ENCODE data around the gene CTCFL. TPM values are rescaled to one million over a fixed set of nuclear protein-coding genes. Genes with fewer than 3 reads are reported as not detected.

Gene CTCFL
- total and polyA plus RNA-seq, 2 donors = not detected

GRCh38 chr20:57555457-57556184, 30.7 kb upstream of the CTCFL start:
- WGBS = 55% methylated on average over 11 of the region's 11 CpGs
- no peak for DNase-seq (ENCODE audit: extremely low spot score)
- H3K27ac ChIP-seq (ENCODE audit: low read depth) = no peak overlapping the region
- H3K36me3 ChIP-seq (ENCODE audit: insufficient read depth) = no peaks in the 10 kb centered on the region
- H3K4me1 ChIP-seq (ENCODE audit: insufficient read depth) = no peaks in the 10 kb centered on the region
- no peak overlapping the region for H3K4me3 ChIP-seq (ENCODE audit: low read depth, low read length)

GRCh38 chr20:57553376-57554018, 28.6 kb upstream of the CTCFL start:
- WGBS = 84% methylated on average over 11 of the region's 11 CpGs

GRCh38 chr20:57552471-57552870, 27.5 kb upstream of the CTCFL start:
- 90% methylated on average over 6 of the region's 6 CpGs for WGBS
- H3K4me1 ChIP-seq (ENCODE audit: insufficient read depth) = no peaks in the 10 kb centered on the region
- H3K27ac ChIP-seq (ENCODE audit: low read depth) = no peak overlapping the region
- no peak for DNase-seq (ENCODE audit: extremely low spot score)
- H3K4me3 ChIP-seq (ENCODE audit: low read depth, low read length) = no peak overlapping the region
- H3K36me3 ChIP-seq (ENCODE audit: insufficient read depth) = no peaks in the 10 kb centered on the region

More at GRCh38 chr20:57553376-57554018, 28.6 kb upstream of the CTCFL start:
- DNase-seq (ENCODE audit: extremely low spot score) = no peak
- Histone ChIP-seq H3K4me1 (ENCODE audit: insufficient read depth) (no peaks in the 10 kb centered on the region), H3K4me3 (ENCODE audit: low read depth, low read length) (no peak overlapping the region), H3K36me3 (ENCODE audit: insufficient read depth) (no peaks in the 10 kb centered on the region), H3K27ac (ENCODE audit: low read depth) (no peak overlapping the region)

GRCh38 chr20:57548177-57549058, 23.5 kb upstream of the CTCFL start:
- WGBS = 74% methylated on average over 21 of the region's 21 CpGs
- no peak for DNase-seq (ENCODE audit: extremely low spot score)
- no peaks in the 10 kb centered on the region for H3K36me3 ChIP-seq (ENCODE audit: insufficient read depth)
- H3K27ac ChIP-seq (ENCODE audit: low read depth) = no peak overlapping the region
- no peak overlapping the region for H3K4me3 ChIP-seq (ENCODE audit: low read depth, low read length)
- no peaks in the 10 kb centered on the region for H3K4me1 ChIP-seq (ENCODE audit: insufficient read depth)

- H3K36me3 ChIP-seq (ENCODE audit: insufficient read depth) = no peaks in the 10 kb centered on the region
- 66% methylated on average over 8 of the region's 8 CpGs for WGBS
- H3K4me1 ChIP-seq (ENCODE audit: insufficient read depth) = no peaks in the 10 kb centered on the region
- no peak overlapping the region for H3K27ac ChIP-seq (ENCODE audit: low read depth)
- DNase-seq (ENCODE audit: extremely low spot score) = no peak
- no peak overlapping the region for H3K4me3 ChIP-seq (ENCODE audit: low read depth, low read length)
These were observed 22.2 kb upstream of the CTCFL start for GRCh38 chr20:57546956-57547649.

- WGBS = 84% methylated on average over 12 of the region's 12 CpGs
- no peak for DNase-seq (ENCODE audit: extremely low spot score)
- Histone ChIP-seq H3K36me3 (ENCODE audit: insufficient read depth) (no peaks in the 10 kb centered on the region), H3K4me3 (ENCODE audit: low read depth, low read length) (no peak overlapping the region), H3K4me1 (ENCODE audit: insufficient read depth) (no peaks in the 10 kb centered on the region), H3K27ac (ENCODE audit: low read depth) (no peak overlapping the region)
These were observed 21.2 kb upstream of the CTCFL start for GRCh38 chr20:57545927-57546662.

- Histone ChIP-seq H3K4me1 (ENCODE audit: insufficient read depth) (no peaks in the 10 kb centered on the region), H3K4me3 (ENCODE audit: low read depth, low read length) (no peak overlapping the region), H3K27ac (ENCODE audit: low read depth) (no peak overlapping the region), H3K36me3 (ENCODE audit: insufficient read depth) (no peaks in the 10 kb centered on the region)
- DNase-seq (ENCODE audit: extremely low spot score) = no peak
- 52% methylated on average over 12 of the region's 12 CpGs for WGBS
These were observed 20.1 kb upstream of the CTCFL start for GRCh38 chr20:57544838-57545564.

GRCh38 chr20:57543754-57544153, 18.8 kb upstream of the CTCFL start:
- no peak for DNase-seq (ENCODE audit: extremely low spot score)
- Histone ChIP-seq H3K4me1 (ENCODE audit: insufficient read depth) (no peaks in the 10 kb centered on the region), H3K4me3 (ENCODE audit: low read depth, low read length) (no peak overlapping the region), H3K27ac (ENCODE audit: low read depth) (no peak overlapping the region), H3K36me3 (ENCODE audit: insufficient read depth) (no peaks in the 10 kb centered on the region)
- WGBS = 40% methylated on average over 2 of the region's 2 CpGs

- 62% methylated on average over 17 of the region's 17 CpGs for WGBS
- no peaks in the 10 kb centered on the region for H3K4me1 ChIP-seq (ENCODE audit: insufficient read depth)
- H3K4me3 ChIP-seq (ENCODE audit: low read depth, low read length) = no peak overlapping the region
- no peaks in the 10 kb centered on the region for H3K36me3 ChIP-seq (ENCODE audit: insufficient read depth)
- H3K27ac ChIP-seq (ENCODE audit: low read depth) = no peak overlapping the region
- no peak for DNase-seq (ENCODE audit: extremely low spot score)
These were observed 16.1 kb upstream of the CTCFL start for GRCh38 chr20:57540890-57541580.

GRCh38 chr20:57539889-57540288, 14.9 kb upstream of the CTCFL start:
- H3K4me1 ChIP-seq (ENCODE audit: insufficient read depth) = no peaks in the 10 kb centered on the region
- H3K27ac ChIP-seq (ENCODE audit: low read depth) = no peak overlapping the region
- no peak for DNase-seq (ENCODE audit: extremely low spot score)
- no peaks in the 10 kb centered on the region for H3K36me3 ChIP-seq (ENCODE audit: insufficient read depth)
- H3K4me3 ChIP-seq (ENCODE audit: low read depth, low read length) = no peak overlapping the region
- WGBS = 67% methylated on average over 12 of the region's 12 CpGs

- Histone ChIP-seq H3K36me3 (ENCODE audit: insufficient read depth) (no peaks in the 10 kb centered on the region), H3K27ac (ENCODE audit: low read depth) (no peak overlapping the region), H3K4me3 (ENCODE audit: low read depth, low read length) (no peak overlapping the region), H3K4me1 (ENCODE audit: insufficient read depth) (no peaks in the 10 kb centered on the region)
- WGBS = 92% methylated on average over 2 of the region's 2 CpGs
- DNase-seq (ENCODE audit: extremely low spot score) = no peak
These were observed 12.9 kb upstream of the CTCFL start for GRCh38 chr20:57537822-57538221.
